HG02938 (cell line): Measurements from ENCODE around the gene NOD1.

Source experiments
- ATAC-seq: cut with Tn5 transposase; IDR thresholded peaks from one replicate; pipeline ENCODE4 v1.9.1; 2021; ENCODE audit warnings: mild to moderate bottlenecking, moderate library complexity; ENCODE audit not compliant: unreplicated experiment

Gene NOD1

DNA sequence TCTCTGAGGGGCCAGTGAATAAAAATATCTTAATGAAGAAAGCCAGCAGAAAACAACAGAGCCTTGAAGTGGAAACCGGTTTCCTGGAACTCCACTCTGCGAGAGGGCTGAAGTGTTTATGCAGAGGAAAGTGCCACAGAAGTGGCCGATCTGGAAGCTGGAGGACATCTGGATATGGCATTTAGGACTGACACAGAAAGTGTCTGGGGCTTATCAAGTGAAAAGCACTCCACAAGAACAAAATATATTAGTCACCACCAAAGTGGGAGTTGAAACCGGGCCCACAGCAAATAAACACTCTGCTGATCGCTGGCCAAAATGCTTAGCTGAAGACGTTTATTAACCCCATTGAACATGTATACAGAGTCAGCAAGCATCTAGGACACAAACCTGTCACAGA is 7.8 kb downstream of the NOD1 start:
- ATAC-seq, result no peak

DNA sequence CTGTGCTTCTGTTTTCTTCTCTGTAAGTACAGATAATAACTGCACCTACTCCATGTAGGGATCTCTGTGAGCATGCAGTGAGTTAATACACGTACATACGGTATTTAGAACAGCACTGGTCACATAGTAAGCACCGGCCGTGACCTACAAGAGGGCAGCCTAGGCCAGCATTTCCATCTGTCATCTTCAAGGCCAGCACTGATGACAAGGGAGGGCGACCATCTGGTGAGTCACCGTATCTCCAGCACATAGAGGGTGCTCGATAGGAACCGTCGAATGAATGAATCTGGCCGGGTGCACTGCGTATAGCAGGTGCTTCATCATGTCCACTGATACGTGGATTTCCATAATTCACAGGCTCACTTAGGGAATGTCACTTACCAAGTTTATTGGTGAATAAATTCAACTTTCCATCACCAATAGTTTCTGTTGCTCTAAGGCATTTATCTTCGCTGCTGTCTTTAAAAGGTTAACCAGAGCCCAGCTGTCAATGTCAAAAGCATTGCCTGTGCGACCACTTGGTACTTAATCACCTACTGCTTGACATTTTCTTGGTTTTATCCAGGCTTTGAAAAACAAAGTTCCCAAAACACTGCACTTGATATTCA is 8.3 kb downstream of the NOD1 start:
- no peak for ATAC-seq

- no peak for ATAC-seq
Observed at GRCh38 chr7:30469303-30469702, 9.3 kb downstream of the NOD1 start.

- no peak for ATAC-seq
Observed at GRCh38 chr7:30468791-30469190, 9.8 kb downstream of the NOD1 start.

GRCh38 chr7:30468041-30468440 is 10.5 kb downstream of the NOD1 start:
- ATAC-seq, result no peak

DNA sequence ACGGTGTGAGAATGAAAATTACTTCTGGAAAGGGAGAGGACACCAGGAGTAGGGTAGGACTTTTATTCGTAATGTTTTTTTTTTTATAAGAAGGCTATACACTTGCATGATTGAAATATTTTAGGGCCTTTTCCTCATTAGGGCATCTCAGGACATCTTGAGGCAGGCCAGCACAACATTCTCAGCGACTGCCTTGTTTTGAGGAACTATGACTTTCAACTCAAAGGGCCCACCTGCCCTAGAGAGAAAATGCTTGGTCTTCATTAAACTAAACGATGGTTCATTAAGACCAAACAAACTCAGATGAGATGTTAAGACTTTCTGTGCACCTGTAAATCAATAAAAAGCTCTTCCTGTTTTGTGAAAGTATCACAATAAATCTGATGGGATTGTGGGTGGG is 11.3 kb downstream of the NOD1 start:
- ATAC-seq, result no peak

DNA sequence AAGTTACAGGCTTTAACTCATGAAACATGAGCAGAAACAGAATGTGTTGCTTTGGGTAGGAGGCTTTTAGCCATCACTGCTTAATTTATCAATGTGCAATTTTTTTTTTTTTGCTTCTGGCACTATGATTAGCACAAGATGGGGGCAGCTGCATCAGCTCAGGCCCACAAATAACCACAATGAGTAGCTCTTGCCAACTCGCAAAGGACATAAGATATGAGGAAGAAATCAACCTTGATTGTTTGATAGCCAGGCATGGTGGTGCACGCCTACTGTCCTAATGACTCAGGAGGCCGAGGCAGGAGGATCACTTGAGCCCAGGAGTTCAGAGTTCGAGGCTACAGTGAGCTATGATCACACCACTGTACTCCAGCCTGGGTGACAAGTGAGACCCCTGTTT is 12.3 kb downstream of the NOD1 start:
- ATAC-seq, result no peak

DNA sequence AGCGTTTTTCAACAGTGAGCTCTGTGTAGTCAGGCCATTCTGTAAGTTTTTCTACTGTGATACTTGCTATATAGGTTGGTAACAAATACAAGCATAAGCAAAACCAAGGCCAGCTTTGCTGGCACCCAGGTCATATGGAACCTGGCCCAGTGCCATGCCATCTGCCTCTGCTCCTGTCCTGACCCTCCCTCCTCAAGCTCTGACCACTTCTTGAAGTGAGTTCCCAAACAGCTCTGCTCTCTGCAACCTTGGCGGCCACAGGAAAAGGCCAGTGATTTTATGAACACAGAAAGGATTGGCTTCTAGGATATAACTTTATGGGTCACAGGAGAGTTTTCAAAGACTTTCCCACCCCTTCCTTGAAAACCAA is 12.8 kb downstream of the NOD1 start:
- ATAC-seq, result no peak

DNA sequence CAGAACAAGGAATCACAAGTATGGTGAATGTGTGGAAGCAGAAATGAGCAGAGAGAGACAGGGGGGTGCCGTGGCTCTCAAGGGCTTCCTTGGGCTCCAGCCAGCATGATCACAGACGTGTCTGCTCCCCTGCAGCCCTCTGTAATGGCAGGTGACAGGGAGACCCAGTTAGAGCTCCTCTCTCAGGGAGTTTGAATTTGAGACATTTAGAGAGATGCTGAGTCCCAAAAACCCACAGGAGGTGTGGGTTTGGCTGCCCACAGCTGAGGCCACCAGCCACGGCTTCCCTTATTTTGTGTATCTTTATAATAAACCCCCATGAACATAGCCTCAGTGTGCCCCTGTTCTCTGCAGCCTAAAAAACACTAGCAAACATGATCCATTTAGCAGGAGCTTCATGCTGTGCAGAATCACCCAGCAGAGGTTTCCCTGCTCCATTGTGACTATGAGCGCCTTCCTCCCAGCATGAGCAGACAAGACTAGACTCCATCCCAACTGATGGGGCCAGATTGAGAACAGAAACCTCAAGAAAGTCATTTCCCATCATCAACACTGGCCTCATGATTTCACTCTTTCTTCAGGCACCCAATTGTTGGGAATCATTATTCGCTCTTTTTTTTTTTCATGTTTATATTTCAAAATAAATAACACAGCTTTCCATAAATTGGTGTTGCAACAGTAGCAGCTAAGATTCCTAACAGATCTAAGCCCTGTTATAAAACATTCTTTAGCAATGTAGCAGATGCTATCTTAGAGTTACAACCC is 13.4 kb downstream of the NOD1 start:
- no peak for ATAC-seq

GRCh38 chr7:30464231-30464671 is 14.3 kb downstream of the NOD1 start:
- peak; percentile 45 for ATAC-seq

GRCh38 chr7:30463405-30464145 is 15.0 kb downstream of the NOD1 start:
- no peak for ATAC-seq

GRCh38 chr7:30462179-30462578 is 16.4 kb downstream of the NOD1 start:
- no peak for ATAC-seq

- ATAC-seq, result no peak
Observed at GRCh38 chr7:30460246-30460633, 18.3 kb downstream of the NOD1 start.

- ATAC-seq, result no peak
Observed at GRCh38 chr7:30459591-30460245, 18.9 kb downstream of the NOD1 start.

- no peak for ATAC-seq
Observed at GRCh38 chr7:30458311-30458710, 20.3 kb downstream of the NOD1 start.

GRCh38 chr7:30453921-30454320 is 24.7 kb downstream of the NOD1 start:
- no peak for ATAC-seq

- no peak for ATAC-seq
Observed at GRCh38 chr7:30453016-30453415, 25.6 kb downstream of the NOD1 start.

DNA sequence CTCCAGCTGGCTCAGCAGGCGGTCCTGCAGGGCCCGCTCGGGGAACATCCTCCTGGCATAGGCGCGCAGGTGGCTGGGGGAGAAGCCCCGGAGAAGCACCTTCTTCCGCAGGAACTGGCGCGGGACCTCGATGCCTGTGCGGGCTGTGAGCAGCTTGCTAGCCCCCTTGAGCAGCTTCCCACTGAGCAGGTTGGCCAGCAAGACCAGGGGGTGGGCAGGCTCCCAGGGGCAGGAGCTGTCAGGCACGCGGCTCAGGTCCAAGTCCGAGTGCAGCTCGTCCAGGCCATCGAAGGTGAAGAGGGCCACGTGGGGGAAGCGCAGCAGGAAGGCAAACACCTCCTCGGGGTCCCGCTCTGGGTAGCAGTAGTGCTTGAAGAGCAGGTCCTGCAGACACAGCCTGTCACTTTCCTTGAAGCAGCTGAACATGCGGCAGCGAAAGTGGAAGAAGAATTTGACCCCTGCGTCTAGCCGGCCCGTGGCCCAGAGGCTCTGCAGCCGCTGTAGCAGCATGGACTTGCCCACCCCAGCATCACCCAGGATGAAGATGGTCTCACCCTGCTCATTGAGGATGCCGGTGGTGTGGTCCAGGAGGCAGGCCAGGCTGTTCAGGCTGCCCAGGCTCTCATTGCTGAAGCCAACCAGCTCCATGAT is 26.2 kb downstream of the NOD1 start:
- ATAC-seq, result no peak

DNA sequence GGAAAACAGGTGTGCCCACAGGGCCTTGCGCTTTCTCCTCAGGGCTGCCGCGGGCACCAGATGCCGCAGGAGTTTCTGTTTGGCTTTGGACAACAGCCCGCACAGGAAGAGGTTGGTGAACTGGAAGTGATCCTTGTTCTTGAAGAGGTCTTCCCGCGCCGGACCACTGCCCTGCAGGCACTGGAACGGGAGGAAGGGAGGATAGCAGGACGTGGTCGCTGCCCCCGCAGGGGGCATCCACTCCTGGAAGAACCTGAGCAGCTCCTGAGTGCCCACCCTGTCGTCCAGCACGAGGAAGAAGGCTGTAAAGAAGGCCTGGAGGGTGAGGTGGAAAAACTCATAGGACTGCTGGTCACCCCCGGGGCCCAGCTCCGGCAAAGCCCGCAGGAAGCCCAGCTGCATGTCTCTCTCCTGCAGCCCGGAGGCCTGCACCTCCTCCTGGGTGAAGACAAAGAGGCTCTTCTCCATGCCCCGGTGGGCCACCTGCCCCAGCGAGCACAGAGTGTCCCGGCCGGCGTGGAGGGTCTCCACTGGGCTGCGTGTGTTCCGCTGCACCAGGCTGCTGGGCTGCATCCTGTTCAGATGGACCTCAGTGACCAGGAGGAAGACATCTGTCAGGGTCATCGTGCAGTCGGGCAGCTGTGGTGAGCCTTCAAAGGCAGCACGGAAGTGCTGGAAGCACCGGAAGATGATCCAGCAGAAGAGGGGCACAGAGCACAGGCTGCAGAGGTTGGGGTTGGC is 26.9 kb downstream of the NOD1 start:
- ATAC-seq, result no peak

GRCh38 chr7:30450983-30451497 is 27.5 kb downstream of the NOD1 start:
- ATAC-seq, result no peak
